ENCODE measurements around the gene UCP2.

The UCP2 gene

DNA sequence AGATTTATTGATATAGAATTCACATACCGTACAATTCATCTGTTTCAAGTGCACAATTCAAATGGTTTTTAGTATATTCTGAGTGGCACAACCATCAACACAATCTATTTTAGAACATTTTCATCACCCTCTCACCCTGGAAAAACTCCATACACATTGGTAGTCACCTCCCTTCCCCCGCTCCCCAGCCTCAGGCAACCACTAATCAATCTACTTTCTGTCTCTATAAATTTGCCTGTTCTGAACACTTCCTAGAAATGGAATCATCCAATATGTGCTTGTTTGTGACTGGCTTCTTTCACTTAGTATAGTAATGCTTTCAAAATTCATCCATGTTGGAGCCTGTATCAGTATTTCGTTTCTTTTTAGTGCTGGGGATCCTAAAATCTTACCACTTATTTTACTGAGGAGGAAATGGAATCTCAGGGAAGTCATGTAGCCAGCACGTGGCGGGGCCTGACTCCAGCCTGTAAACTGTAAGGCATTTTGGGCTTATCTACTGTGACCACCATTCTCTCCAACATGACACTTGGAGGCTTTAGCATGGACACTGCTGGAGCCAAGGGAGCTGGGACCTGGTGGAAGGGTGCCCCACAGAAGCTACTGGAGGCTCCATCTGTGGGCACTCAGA lies 27.1 kb upstream of the UCP2 start:
- DNase-seq = no peak

- DNase-seq = no peak
Observed at GRCh38 chr11:74009230-74009547, 26.5 kb upstream of the UCP2 start.

GRCh38 chr11:74008373-74009229 lies 26.0 kb upstream of the UCP2 start, which contains the start of gene UCP3:
TSS of gene UCP3 (minus strand) at chr11:74009085. CDS start at chr11:74007042, 2,043 bp downstream.
- DNase-seq = peak; percentile 22

GRCh38 chr11:74007691-74008372 lies 25.2 kb upstream of the UCP2 start:
- no peak for DNase-seq

- DNase-seq = no peak
Observed at GRCh38 chr11:74006743-74007304, 24.2 kb upstream of the UCP2 start.

- DNase-seq = no peak
Observed at GRCh38 chr11:74005721-74006517, 23.3 kb upstream of the UCP2 start.

GRCh38 chr11:74004759-74005615 lies 22.3 kb upstream of the UCP2 start:
- no peak for DNase-seq

GRCh38 chr11:74004046-74004695 lies 21.5 kb upstream of the UCP2 start:
- DNase-seq = no peak

DNA sequence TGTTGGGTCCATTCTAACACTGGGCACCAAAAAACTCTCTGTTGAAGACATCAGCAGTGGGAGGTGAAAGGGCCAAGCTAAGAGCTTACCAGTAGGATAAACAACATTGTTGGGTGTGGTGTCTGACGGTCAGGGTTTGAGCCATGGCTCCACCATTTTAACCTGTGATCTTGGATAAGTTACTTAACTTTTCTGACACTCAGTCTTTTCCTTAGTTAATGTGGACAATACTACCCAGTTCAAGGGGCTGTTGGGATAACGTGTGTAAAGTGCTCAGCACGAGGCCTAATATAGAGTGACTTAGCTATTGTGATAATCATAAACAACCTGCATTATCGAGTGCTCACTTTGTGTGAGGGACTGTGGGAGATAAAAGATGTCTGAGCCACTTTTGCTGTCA lies 20.2 kb upstream of the UCP2 start:
- no peak for DNase-seq

- DNase-seq = no peak
Observed at GRCh38 chr11:74001822-74002286, 19.2 kb upstream of the UCP2 start.

- DNase-seq = no peak
Observed at GRCh38 chr11:74000307-74001133, 17.9 kb upstream of the UCP2 start.

DNA sequence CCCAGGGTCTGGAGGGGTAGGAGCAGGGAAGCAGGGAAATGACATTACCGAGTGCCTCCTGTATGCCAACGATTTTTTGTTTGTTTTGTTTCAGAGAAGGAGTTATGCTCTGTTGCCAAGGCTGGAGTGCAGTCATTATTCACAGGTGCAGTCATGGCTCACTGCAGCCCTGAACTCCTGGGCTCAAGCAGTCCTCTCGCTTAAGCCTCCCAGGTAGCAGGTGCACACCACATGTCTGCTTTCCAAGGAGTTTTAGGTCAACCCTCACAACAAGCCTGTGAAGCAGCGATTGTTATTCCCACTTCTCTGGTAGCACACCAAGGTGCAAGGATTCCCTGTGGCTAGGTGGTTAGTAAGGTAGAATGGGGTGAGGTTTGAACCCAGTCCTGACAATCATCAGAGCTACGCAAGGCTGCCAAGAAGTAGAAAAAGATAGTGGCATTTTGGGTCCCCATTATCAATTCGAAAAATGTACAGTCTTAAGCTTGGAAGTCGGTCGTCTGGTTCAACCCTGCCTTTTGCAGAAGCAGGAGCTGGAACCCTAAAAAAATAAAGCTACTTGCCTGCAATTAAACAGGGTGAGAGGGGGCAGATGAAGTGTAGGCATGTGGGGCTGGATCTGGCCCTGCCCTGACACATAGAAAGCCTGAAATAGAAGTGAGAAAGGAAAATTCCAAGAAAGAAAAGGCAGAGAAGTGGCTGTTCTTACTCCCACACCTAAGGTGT lies 17.1 kb upstream of the UCP2 start:
- DNase-seq = peak; percentile 68

DNA sequence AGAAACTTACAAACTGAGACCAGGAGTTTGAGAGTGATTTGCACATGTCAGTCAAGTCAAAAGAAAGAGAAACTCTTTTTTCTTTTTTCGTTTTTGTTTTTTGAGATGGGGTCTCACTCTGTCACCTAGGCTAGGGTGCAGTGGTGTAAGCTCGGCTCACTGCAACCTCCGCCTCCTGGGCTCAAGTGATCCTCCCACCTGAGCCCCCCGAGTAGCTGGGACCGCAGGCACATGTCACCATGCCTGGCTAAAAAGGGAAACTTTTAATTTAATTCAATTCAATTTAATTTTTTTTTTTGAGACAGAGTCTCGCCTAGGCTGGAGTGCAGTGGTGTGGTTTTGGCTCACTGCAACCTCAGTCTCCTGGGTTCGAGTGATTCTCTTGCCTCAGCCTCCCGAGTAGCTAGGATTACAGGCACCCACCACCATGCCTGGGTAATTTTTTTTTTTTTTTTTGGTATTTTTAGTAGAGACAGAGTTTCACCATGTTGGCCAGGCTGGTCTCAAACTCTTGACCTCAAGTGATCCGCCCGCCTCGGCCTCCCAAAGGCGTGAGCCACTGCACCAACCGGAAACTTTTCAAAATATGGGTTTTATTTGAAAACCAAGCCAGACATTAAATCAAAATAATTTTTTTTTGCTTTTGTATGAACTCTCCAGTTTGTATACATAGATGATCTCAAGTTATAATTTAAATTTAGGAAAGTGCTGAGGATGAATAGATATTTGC lies 16.4 kb upstream of the UCP2 start:
- DNase-seq = no peak

DNA sequence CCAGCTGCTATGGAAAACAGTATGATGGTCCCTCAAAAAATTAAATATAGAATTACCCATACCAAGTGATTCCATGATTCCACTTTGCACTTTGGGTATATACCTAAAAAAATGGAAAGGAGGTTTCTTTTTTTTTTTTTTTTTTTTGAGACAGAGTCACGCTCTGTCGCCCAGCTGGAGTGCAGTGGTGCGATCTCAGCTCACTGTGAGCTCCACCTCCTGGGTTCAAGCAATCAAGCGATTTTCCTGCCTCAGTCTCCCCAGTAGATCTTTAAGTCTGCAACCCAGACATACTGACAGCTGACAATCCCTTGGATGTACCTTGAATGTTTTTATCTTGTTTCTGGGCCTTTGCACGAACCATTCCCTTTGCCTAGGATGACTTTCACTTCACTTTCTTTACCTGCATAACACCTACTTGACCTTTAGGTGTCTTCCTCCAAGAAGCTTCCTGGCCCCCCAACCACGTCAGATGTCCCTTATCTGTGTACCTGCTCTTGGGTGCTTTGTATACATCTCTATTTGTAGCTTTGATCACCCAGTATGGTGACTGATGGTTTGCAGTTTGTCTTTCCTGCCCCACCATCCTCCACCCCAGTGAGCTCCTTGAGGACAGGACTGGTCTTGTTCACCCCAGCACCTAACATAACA lies 14.6 kb upstream of the UCP2 start:
- DNase-seq = no peak

- peak; percentile 15 for DNase-seq
Observed at GRCh38 chr11:73996161-73996747, 13.6 kb upstream of the UCP2 start.

DNA sequence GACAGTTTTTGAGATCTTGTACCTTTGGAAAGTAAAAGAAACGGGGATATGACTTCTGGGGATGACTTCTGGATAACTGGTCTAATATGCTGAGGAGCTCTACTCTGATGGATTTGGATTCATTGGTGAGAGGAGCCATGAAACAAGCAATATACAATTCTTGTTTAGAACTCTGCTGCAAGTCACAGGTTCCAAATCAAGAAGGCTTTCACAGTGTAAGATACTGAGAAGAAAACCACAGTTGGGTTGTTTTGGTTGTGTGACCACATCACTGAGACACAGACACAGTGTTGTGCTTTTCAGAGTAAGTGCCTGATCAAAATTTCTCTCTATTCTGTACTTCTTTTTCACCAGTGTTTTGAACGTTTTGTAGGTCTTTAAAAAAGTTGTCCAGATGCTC lies 13.1 kb upstream of the UCP2 start:
- no peak for DNase-seq

DNA sequence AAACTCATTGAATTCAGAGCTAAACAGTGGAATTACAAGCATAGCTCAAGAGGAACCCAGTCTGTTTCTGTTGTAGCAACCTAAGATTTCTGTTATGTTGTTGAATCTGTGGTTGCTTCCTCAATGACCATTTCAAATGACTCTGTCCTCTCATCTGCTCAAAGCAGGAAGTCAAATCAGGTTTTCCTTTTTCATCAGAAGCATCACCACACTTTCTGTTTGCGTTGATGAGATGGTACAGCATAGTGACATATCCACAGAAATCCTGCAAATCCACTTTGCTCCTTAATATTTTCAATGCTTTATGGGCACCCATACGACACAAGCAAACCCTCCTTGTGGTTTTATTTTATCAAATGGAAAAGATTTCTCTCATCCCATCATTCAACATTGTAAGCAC lies 12.6 kb upstream of the UCP2 start:
- no peak for DNase-seq

All from NCI-H1092 treated with DMSO at 0.1 percent for 48 hours (cell line).